Natural killer cell treated with Interleukin-12 subunit alpha and Interleukin-12 subunit beta and Interleukin-15 and Interleukin-18, amount 100 ng/mL, for 72 hours (primary cell): Measurements from ENCODE around the gene KCNK18. TPM values are rescaled to one million over a fixed set of nuclear protein-coding genes. Genes with fewer than 3 reads are reported as not detected.
A peak's percentile ranks its signal among the peaks of the same experiment; 100 is the strongest.

Source experiments
- ATAC-seq, 2 donors: fragments of 150-1000 bp; cut with Tn5 transposase in 1 of 2; sonication (Bioruptor Pico), chemical (Tn5 transposase) in 1 of 2; 2 replicates each; pipeline ENCODE4 v1.10.0; 2021
- DNase-seq: peaks from one replicate; pipeline ENCODE4 v3.0.0; 2022; ENCODE audit warnings: low spot score
- H3K27ac Mint-ChIP-seq, 2 donors: 1 replicate in 1 of 2; 2 replicates in 1 of 2; pipeline ENCODE4 v1.8.0; 2022; ENCODE audit warnings: mixed read lengths in 2 of 2, mild to moderate bottlenecking in 1 of 2, moderate library complexity in 1 of 2
- H3K27me3 Mint-ChIP-seq, 2 donors: 1 replicate in 1 of 2; 2 replicates in 1 of 2; pipeline ENCODE4 v1.8.0; 2022; ENCODE audit warnings: mixed read lengths in 2 of 2
- H3K36me3 Mint-ChIP-seq: one replicate; pipeline ENCODE4 v1.8.0; 2022; ENCODE audit warnings: mixed read lengths
- H3K4me1 Mint-ChIP-seq, 2 donors: 1 replicate in 1 of 2; 2 replicates in 1 of 2; pipeline ENCODE4 v1.8.0; 2022; ENCODE audit warnings: low read depth in 2 of 2, mixed read lengths in 2 of 2, mild to moderate bottlenecking in 1 of 2
- H3K4me3 Mint-ChIP-seq: one replicate; pipeline ENCODE4 v1.8.0; 2022; ENCODE audit warnings: mixed read lengths
- H3K9me3 Mint-ChIP-seq: 2 replicates; pipeline ENCODE4 v1.8.0; 2022; ENCODE audit warnings: mixed read lengths
- total RNA-seq, 2 donors: library from RNA; stranded (reverse); gene quantifications; one replicate each; pipeline ENCODE4 v1.2.3, GENCODE V29; 2022

Gene KCNK18
- total RNA-seq, 2 donors from 2014 or later = not detected

DNA sequence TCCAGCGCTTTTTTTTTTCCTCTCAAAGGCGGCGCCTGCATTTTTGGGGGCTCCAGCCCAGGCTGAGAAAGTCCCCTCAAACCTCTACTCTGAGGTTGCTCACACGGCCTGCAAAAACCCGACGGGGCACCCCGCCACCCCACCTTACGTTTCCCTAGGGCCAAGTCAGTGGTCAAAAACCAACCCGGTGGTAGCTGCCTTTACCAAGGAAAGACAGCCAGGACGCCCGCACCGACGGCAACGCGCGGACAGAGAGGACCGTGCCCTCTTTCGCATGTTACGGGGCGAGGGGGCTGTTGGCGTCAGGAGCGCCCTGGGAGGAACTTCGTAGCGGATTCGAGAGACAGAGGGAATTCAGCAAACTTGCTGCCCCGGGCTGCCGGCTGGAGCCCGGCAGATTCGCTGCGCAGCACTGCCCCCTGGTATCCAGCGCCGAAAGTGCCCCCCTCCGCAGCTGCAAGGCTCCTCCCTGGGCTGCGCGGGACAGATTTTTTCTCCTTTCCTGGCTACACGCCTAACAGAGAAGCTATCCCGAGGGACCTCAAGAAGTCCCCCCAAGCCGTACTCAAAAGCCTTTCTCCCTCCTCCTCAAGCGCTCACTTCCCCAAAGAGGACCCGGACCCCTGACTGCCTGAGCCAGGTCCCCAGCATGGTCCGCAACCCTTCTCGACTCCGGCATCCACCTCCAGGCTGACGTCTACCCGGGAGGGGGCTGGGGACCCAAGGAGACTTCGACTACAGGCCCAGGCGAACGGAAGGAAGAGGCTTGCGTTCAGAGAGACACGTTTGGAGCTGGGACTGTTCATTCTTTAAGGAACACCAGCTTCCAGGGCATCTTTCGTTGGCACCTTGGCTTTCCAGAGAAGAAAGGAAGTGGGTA, 31.5 kb upstream of the KCNK18 start:
- peaks cover 55 to 61% of the 10 kb centered on the region in 2 donors for H3K27me3 Mint-ChIP-seq
- no peak overlapping the region for H3K27ac Mint-ChIP-seq
- peaks cover 5 to 13% of the 10 kb centered on the region in 2 donors for H3K4me1 Mint-ChIP-seq
- peaks cover 8% of the 10 kb centered on the region for H3K36me3 Mint-ChIP-seq
- DNase-seq (no peak), ATAC-seq (no peak)
- no peak overlapping the region for H3K4me3 Mint-ChIP-seq
- H3K9me3 Mint-ChIP-seq = no peaks in the 10 kb centered on the region

DNA sequence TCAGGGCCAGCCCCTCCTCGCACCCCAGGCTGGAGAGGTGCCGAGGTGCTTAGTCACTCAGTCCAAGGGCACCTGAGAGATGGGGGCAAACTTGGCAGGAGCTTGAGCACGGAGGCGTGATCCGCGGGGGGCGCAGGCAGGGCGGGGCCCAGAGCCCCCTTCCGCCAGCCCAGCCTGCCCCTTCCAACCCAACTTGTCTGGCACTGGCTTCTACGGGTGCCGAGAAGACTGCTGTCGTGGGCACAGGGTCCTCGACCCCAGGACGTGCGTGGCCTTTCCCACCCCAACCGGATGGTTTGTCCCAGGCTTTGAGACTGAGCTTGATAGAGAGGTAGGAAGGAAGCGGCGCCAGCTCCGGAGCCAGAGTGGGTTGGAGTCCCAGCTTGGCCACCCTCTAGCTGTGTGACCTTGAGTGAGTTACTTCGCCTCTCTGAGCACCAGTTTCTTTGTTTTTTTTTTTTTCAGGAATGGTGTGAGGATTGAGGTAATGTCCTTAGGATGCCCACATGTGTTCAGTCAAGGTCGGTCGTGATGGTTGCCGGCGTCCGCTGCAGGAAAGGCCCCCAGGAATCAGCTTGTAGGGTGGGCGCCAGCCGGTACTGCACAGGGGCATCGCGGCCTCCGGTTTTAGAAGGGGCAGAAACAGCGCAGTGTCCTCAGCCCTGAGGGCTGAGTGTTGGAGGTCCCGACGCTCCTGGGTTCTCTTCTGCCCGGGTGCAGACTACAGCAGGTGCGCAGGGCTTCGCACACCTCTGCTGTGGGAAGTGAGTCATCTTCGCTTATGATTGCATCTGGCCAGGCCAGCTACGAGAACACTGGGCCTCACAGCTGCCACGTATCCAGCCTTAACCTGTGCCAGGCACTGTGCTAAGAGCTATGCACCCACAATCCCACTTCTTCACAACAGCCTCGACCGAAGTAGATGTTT, 30.6 kb upstream of the KCNK18 start:
- Mint-ChIP-seq H3K36me3 (peaks cover under 1% of the 10 kb centered on the region), H3K4me1 (peaks cover 5 to 14% of the 10 kb centered on the region in 2 donors), H3K27ac (no peak overlapping the region), H3K27me3 (peaks cover 53 to 59% of the 10 kb centered on the region in 2 donors), H3K9me3 (no peaks in the 10 kb centered on the region), H3K4me3 (no peak overlapping the region)
- ATAC-seq (no peak), DNase-seq (no peak)

DNA sequence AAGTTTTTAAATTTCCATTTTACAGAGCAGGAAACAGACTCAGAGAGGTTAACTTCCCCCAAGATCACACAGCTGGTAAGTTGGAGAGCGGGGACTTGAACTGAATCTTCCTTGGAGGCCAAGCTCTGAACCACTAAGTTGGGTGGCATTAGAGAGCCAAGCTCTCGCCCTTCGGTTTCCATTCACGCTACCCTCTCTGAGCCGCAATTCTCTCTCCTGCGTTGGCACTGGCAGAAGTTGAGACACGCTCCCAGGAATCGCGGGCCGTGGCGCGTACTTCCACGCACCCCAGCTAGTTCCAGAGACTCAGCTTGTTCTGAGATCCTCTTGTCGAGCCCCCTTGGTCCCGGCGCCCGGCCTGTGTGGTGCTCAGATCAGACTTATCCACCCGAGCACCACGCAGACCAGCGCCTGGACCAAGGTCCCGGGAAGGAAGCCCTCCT, 29.9 kb upstream of the KCNK18 start:
- ATAC-seq (no peak), DNase-seq (no peak)
- no peaks in the 10 kb centered on the region for H3K9me3 Mint-ChIP-seq
- H3K4me3 Mint-ChIP-seq = no peak overlapping the region
- peaks cover 53 to 59% of the 10 kb centered on the region in 2 donors for H3K27me3 Mint-ChIP-seq
- peaks cover 5 to 11% of the 10 kb centered on the region in 2 donors for H3K4me1 Mint-ChIP-seq
- H3K36me3 Mint-ChIP-seq = no peaks in the 10 kb centered on the region
- no peak overlapping the region for H3K27ac Mint-ChIP-seq

DNA sequence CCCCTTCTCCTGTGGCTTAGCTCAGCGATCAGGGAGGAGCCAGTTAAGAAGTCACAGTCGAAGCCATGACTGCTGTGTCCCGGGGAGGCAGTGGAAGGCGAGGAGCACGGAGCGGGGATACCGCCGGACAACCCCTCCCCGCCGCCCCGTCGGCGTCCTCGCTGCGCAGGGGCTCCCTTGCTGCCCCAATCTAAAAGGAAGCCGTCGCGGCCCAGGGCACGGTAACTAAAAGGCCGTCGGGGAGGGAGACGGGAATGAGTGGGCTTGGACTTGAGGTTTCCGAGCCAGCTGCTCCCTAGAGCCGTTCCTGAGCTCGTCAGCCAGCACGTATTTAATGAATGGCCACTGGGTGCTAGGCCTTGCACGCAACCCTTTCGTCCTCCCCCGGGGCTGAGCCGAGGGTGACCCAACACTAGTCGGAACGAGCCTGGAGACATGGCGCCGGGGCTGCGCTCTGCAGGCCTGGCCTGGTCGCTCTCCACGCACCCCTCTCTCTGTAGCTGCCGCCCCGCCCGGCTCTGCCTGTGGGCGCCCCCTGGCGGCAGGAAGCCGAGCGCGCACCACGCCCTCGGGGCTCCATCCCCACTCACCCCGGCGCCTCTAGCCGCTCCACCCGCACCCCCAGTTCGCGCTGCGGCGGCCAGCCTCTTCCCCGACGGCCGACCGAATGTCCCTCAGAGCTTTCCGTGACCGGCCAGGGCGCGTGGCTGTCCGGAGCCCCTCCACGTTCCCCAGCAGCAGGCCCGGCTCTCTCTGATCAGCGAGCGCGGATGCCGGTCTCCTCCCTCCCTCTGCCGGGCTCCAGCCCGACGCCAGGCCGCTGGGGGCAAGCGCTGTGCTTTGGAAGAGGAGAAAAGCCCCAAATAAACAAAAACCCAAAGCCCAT, 29.3 kb upstream of the KCNK18 start:
- Mint-ChIP-seq H3K27me3 (peaks cover 53 to 61% of the 10 kb centered on the region in 2 donors), H3K27ac (no peak overlapping the region), H3K9me3 (no peaks in the 10 kb centered on the region), H3K4me3 (no peak overlapping the region), H3K4me1 (peaks cover 5 to 9% of the 10 kb centered on the region in 2 donors), H3K36me3 (no peaks in the 10 kb centered on the region)
- ATAC-seq (peak; percentile 85), DNase-seq (peak; percentile 60)

DNA sequence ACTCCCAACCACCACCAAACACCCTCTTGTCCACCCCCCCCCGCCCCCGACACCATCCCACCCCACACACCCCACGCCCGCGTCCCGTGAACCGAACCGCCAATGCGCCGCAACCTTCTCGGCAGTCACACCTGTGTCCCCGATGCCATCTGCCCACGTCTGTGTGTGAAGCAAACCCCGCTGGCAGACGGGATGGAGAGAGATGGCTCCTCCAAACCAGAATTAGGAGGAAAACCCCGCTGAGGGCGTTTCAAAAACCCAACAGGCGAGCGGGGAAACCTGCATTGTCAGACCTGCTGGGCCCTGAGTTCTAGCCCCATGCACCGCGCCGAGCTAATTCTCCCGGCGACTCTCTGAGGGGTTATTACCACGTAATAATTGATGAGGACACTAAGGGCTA, 28.6 kb upstream of the KCNK18 start:
- no peaks in the 10 kb centered on the region for H3K9me3 Mint-ChIP-seq
- peaks cover 5 to 9% of the 10 kb centered on the region in 2 donors for H3K4me1 Mint-ChIP-seq
- peaks cover 53 to 60% of the 10 kb centered on the region in 2 donors for H3K27me3 Mint-ChIP-seq
- ATAC-seq (no peak), DNase-seq (no peak)
- H3K4me3 Mint-ChIP-seq = no peak overlapping the region
- H3K27ac Mint-ChIP-seq = no peak overlapping the region
- H3K36me3 Mint-ChIP-seq = no peaks in the 10 kb centered on the region

DNA sequence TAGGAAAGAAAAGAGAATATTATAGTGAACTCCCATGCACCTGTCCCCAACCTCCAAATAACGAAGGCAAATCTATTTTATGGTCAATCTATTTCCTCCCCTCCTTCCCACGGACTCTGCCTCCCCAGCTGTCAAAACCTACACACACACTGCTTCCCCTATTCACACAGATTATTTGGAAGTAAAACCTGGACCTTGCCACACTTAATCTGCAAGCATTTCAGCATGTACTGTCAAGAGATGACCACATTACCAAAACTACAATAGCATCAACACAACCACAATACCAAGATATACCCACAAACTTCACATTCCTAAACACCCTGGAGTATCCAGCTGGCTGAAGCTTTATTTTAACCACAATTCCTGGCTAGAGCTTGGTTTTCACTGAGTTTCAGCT, 27.8 kb upstream of the KCNK18 start:
- H3K27me3 Mint-ChIP-seq = peaks cover 48 to 53% of the 10 kb centered on the region in 2 donors
- H3K27ac Mint-ChIP-seq = no peak overlapping the region
- no peak overlapping the region for H3K4me3 Mint-ChIP-seq
- no peaks in the 10 kb centered on the region for H3K36me3 Mint-ChIP-seq
- DNase-seq (no peak), ATAC-seq (no peak)
- H3K9me3 Mint-ChIP-seq = no peaks in the 10 kb centered on the region
- peaks cover 7 to 12% of the 10 kb centered on the region in 2 donors for H3K4me1 Mint-ChIP-seq

DNA sequence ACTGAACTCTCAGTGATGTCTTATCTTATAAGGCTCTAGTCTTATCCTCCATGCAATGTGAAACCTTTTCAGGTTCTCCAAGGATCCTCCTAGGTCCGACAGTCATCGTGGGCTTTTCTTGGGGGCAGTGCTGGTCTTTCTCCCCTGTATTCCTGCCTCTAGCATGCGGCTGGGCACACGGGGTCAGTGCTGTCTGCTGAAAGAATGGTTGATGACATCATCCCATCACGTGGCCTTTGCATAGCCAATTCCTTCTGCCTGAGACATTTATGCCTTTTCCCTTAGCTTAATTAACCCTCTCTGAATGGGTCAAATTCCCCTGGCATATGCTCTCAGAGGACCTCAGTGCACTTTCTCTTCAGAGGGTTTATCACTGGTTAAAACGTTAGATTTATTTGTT, 27.0 kb upstream of the KCNK18 start:
- H3K9me3 Mint-ChIP-seq = no peaks in the 10 kb centered on the region
- no peak overlapping the region for H3K27ac Mint-ChIP-seq
- DNase-seq (no peak), ATAC-seq (no peak)
- H3K4me3 Mint-ChIP-seq = no peak overlapping the region
- H3K27me3 Mint-ChIP-seq = peaks cover 41 to 45% of the 10 kb centered on the region in 2 donors
- no peaks in the 10 kb centered on the region for H3K36me3 Mint-ChIP-seq
- H3K4me1 Mint-ChIP-seq = peaks cover 14 to 16% of the 10 kb centered on the region in 2 donors

DNA sequence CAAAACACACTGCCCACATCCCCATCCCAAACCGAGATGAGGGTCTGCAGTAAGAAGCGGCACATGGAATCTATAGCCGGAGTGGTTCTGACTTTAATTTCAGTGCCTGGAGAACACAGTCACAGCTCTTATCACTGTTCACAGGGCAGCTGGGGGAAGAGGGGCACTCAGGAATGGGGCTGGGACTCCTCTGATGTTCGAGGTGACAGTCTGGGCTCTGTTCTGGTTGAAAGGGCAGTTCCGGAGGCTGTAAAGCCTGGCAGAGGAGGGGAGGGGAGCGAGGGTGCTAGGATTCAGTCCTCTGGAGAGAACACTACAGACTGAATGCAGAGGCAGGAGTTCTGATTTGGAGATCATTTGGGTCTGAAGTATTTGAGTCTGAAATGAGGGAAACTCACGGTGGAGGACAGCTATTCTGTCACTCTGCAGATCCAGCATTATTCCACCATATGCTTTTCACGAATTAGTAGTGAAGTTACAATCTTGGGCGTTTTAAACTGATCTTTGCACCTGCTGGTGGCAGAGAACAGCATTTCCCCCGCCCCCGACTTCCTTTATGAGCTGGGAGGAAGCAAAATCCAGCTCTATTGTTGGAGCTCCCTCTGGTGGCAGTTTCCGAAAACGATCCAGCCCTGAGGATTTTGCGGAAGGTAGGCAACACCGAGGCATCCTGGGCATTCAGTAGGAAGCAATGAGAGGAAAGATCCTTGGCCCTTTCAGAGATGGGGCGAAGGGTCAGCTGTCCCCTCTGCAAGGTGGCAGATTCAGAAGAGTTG, 22.7 kb upstream of the KCNK18 start:
- peaks cover 26 to 33% of the 10 kb centered on the region in 2 donors for H3K27me3 Mint-ChIP-seq
- peak; percentile 77 for DNase-seq
- peak; percentile 61 to 77 for ATAC-seq
- no peak overlapping the region for H3K27ac Mint-ChIP-seq
- no peaks in the 10 kb centered on the region for H3K9me3 Mint-ChIP-seq
- H3K4me3 Mint-ChIP-seq = peak overlapping the region; percentile 90
- peaks cover 17 to 19% of the 10 kb centered on the region in 2 donors for H3K4me1 Mint-ChIP-seq
- H3K36me3 Mint-ChIP-seq = no peaks in the 10 kb centered on the region

DNA sequence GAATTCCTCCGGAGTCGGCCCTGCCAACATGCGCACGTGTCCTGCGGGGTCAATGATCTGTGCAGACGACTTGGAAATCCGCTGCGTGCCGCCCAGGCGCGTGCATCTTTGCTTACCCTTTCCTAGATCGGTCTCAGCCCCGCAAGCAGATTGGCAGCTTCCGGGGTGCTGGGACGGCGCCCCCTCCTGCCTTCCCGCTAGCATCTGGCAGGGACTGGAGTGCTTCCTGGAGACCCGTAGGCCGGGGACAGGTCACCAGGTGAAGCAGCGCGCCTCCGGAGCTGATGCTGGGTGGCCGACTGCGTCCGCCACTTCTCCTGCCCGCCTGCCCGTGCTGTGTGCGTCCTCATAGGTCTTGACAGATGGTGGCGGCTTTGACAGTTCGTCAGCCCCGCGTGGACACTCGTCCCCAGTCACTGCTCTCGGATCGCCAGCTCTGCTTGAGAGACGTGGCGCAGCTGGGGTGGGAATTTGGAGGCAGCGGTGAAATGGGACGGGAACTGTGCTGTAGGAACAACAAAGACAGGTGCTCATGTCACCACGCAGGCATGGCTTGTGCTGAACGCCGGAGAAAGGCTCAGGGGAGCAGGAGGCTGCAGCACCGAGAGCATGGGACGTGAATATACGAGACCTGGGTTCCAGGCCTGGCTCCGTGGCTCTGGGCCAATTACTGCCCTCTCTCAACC, 21.9 kb upstream of the KCNK18 start:
- H3K27ac Mint-ChIP-seq = no peak overlapping the region
- no peak for DNase-seq

DNA sequence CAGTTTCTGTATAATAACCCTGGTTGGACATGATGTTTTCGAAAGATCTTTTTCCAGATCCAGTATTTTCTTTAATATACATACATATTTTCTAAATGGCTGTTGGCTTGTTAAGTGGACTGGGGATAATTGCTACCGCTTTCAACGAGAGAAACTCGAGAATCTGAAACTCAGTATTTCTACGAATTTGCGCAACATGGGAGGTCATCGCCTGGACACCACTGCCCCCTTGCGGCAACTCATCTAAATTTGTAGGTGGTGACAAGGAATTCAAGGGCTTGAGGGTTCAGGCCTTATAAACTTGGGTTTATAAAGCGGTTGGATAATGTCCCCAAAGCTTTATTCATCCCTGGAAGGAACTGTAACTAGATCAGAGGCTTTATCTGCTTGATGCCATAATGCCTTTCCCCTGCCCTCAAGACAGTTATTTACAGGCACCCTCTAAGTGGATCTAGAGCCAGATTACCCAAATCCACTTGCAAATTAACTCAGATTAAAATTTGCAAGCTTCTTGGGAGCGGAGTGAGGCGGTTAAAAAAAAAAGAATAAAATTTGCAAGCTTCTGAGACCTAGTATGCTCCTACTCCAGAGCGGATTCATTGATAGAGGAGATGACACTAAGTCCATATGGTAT, 21.3 kb upstream of the KCNK18 start:
- peaks cover 26 to 36% of the 10 kb centered on the region in 2 donors for H3K27me3 Mint-ChIP-seq
- ATAC-seq (peak; percentile 60 to 69), DNase-seq (peak; percentile 73)
- H3K9me3 Mint-ChIP-seq = no peaks in the 10 kb centered on the region
- H3K4me1 Mint-ChIP-seq = peaks cover 15 to 17% of the 10 kb centered on the region in 2 donors
- H3K36me3 Mint-ChIP-seq = no peaks in the 10 kb centered on the region
- H3K27ac Mint-ChIP-seq = no peak overlapping the region
- H3K4me3 Mint-ChIP-seq = peak overlapping the region; percentile 90

More for the DNA sequence above, 21.9 kb upstream of the KCNK18 start:
- Mint-ChIP-seq H3K27me3 (peaks cover 26 to 33% of the 10 kb centered on the region in 2 donors), H3K4me1 (peaks cover 17% of the 10 kb centered on the region in 2 donors), H3K4me3 (peak overlapping the region; percentile 90), H3K9me3 (no peaks in the 10 kb centered on the region), H3K36me3 (no peaks in the 10 kb centered on the region)
- peak; percentile 59 to 64 for ATAC-seq

DNA sequence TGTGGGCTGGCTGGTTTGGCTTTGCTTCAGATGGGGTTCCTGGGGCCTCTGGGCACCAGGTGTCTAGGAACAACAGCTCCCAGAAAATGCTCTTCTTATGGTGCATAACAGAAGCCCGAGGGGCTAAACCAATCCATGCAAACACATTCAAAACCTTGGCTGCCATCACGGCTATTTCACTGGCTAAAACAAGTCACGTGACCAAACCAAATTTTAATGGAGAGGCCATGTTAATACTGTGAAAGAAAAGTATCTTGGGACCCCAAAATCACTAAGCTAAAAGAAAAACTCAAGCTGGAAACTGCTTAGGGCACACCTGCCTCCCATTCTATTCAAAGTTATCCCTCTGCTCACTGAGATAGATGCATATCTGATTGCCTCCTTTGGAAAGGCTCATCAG, 19.1 kb upstream of the KCNK18 start:
- Mint-ChIP-seq H3K36me3 (no peaks in the 10 kb centered on the region), H3K4me3 (no peak overlapping the region), H3K4me1 (peaks cover 15 to 17% of the 10 kb centered on the region in 2 donors), H3K27ac (no peak overlapping the region), H3K27me3 (peaks cover 15 to 21% of the 10 kb centered on the region in 2 donors), H3K9me3 (no peaks in the 10 kb centered on the region)
- DNase-seq (no peak), ATAC-seq (no peak)

DNA sequence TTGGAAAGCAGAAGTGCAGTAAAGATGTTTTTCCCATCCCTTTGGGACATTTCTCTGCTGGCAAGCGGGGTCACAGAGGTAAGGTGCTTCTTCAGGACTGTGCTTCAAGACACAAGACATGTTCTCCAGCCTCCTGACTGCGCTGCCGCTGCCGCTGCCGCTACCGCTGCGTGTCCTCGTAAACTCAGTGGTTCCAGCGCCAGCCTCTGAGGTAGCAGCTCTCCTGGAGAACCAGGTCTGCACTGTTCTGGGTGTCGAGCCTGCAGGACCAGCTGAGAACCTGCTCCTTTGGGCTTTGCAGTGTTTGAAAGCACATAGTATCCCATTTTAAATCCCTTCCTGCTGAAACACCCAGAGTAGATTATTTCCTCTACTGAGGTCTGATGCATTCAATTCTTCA, 13.0 kb upstream of the KCNK18 start:
- peaks cover 22% of the 10 kb centered on the region in 2 donors for H3K27me3 Mint-ChIP-seq
- no peaks in the 10 kb centered on the region for H3K9me3 Mint-ChIP-seq
- H3K36me3 Mint-ChIP-seq = no peaks in the 10 kb centered on the region
- no peak for ATAC-seq
- H3K4me3 Mint-ChIP-seq = no peak overlapping the region
- H3K27ac Mint-ChIP-seq = no peak overlapping the region
- no peak for DNase-seq
- H3K4me1 Mint-ChIP-seq = no peaks in the 10 kb centered on the region
